Measurements from ENCODE around the gene OXT.
"Not testable (repeated sequence)": the region's sequence is repeated elsewhere in the genome, so short reads cannot be mapped to it uniquely, and the experiment has no call there.

OXT gene

DNA sequence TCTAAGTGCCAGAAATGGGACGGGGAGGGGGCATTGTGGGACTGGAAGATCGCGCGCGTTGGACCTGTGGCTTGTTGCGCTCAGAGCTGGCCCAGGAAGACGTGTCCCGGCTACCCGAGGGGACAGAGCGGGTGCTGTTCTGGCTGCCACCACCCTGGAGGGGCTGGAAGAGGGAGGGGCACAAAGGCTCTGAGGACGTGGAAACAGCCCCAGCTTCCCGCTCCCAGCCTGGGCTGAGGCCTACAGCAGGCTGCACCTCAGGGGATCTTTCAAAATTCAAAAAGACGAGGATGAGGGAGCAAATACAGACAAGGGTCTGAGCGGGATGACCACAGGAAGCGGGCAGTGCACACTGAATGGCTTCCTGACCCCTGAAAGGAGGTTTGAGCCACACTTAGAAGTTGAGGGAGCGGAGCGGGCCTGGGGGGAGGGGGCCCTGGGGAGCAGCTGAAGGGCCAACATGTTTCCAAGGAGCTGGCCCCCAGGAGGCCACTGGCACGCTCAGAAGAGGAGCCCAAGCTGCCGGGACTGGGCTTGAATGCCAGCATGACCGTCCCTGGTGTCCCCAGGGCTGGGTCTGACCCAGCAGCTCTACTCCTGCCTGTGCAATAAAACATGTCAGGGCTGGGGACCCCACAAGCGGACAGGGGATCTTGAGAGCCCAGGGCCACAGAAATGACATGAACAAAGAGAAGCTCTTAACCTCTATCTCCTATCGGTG is 1.3 kb downstream of the OXT start:
- no peak overlapping the region for H3K4ac ChIP-seq (ENCODE audit: low read length)
- peaks cover 10 to 25% (median 10%) of the 10 kb centered on the region in 3 experiments for H3K27me3 ChIP-seq (ENCODE audit: control insufficient read depth in 3 of 3, insufficient read depth in 3 of 3, low read depth in 1 of 3, low read length in 3 of 3)
- peak overlapping the region; percentile 86 for H3K18ac ChIP-seq (ENCODE audit: low read length)
- no peak overlapping the region for H3K4me3 ChIP-seq (ENCODE audit: low read length in 2 of 2)
- no peak overlapping the region for H2BK5ac ChIP-seq (ENCODE audit: low read length)
- H3K4me1 ChIP-seq (ENCODE audit: control insufficient read depth in 2 of 2, insufficient read depth in 1 of 2, low read depth in 1 of 2, low read length in 2 of 2): peaks cover 0 to 12% of the 10 kb centered on the region in 2 donors
- H2BK120ac ChIP-seq (ENCODE audit: low read depth, low read length): no peak overlapping the region
- no peak overlapping the region for H4K91ac ChIP-seq (ENCODE audit: low read depth, low read length, poor library complexity)
- no peak overlapping the region for H2AK5ac ChIP-seq (ENCODE audit: low read depth, low read length)
- peak overlapping the region; percentile 87 for H2AFZ ChIP-seq (ENCODE audit: low read length)
- H2BK15ac ChIP-seq (ENCODE audit: low read length): no peak overlapping the region
- no peak overlapping the region for H4K8ac ChIP-seq (ENCODE audit: low read depth, low read length)
- H3K79me1 ChIP-seq (ENCODE audit: low read depth, low read length): peaks cover 3% of the 10 kb centered on the region
- no peak overlapping the region for H3K9ac ChIP-seq (ENCODE audit: low read depth, low read length, poor library complexity)
- H3K23ac ChIP-seq (ENCODE audit: low read depth, low read length, poor library complexity): no peak overlapping the region
- no peaks in the 10 kb centered on the region for H3K9me3 ChIP-seq (replicated peaks in 1 of 2; ENCODE audit: control insufficient read depth in 2 of 2, insufficient read depth in 1 of 2, low read depth in 1 of 2, low read length in 2 of 2)
- WGBS, 2 donors (ENCODE audit: extremely low coverage in 2 of 2, insufficient read length in 2 of 2, insufficient replicate concordance in 1 of 2): no CpG with 5 or more reads among the region's 22 CpGs
- H3K14ac ChIP-seq (ENCODE audit: low read length): no peak overlapping the region
- H3K36me3 ChIP-seq (replicated peaks in 1 of 2; ENCODE audit: control insufficient read depth in 2 of 2, insufficient read depth in 2 of 2, low read length in 2 of 2): no peaks in the 10 kb centered on the region
- H3K4me2 ChIP-seq (ENCODE audit: insufficient read depth, low read length, poor library complexity, severe bottlenecking): peak overlapping the region; percentile 64
- H2BK12ac ChIP-seq (ENCODE audit: low read length): no peak overlapping the region
- H3K27ac ChIP-seq (replicated peaks; ENCODE audit: low read length): no peak overlapping the region
- no peak for DNase-seq (ENCODE audit: low spot score)

DNA sequence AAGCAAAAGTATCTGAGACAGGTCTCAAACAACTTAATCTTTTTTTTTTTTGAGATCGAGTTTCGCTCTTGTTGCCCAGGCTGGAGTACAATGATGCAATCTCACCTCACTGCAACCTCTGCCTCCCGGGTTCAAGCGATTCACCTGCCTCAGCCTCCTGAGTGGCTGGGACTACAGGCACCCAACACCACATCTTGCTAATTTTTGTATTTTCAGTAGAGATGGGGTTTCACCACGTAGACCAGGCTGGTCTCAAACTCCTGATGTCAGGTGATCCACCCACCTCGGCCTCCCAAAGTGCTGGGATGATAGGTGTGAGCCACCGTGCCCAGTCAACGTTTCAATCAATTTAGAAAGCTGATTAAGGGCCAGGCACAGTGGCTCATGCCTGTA is 1.8 kb downstream of the OXT start:
- not testable (repeated sequence) for H2BK5ac ChIP-seq (ENCODE audit: low read length)

DNA sequence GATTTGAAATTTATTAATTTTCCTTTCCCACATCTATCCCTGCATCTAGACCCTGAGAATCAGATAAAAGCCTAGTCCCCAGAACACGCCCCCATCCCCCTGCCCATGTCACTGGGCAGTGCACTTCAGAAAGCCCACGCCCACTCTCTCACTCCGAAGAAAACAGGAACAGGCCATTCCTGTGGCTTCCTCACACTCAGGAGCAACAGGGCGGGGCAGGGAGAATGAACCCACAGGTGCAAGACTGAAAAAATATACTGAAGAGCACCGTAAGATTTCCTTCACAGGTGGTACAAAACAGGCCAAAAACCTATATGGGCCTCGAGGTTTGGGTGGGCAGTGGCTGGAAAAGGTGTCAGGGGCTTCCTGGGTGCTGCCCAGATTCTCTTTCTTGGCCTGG is 3.4 kb downstream of the OXT start:
- H3K4me3 ChIP-seq (ENCODE audit: low read length in 2 of 2): no peak overlapping the region
- H3K9me3 ChIP-seq (replicated peaks in 1 of 2; ENCODE audit: control insufficient read depth in 2 of 2, insufficient read depth in 1 of 2, low read depth in 1 of 2, low read length in 2 of 2): no peaks in the 10 kb centered on the region
- no peak for DNase-seq (ENCODE audit: low spot score)
- H2BK15ac ChIP-seq (ENCODE audit: low read length): no peak overlapping the region
- no CpG with 5 or more reads among the region's 6 CpGs for WGBS, 2 donors (ENCODE audit: extremely low coverage in 2 of 2, insufficient read length in 2 of 2, insufficient replicate concordance in 1 of 2)
- H2AK5ac ChIP-seq (ENCODE audit: low read depth, low read length): peak overlapping the region; percentile 7
- H4K91ac ChIP-seq (ENCODE audit: low read depth, low read length, poor library complexity): no peak overlapping the region
- peaks cover 0 to 8% of the 10 kb centered on the region in 2 donors for H3K4me1 ChIP-seq (ENCODE audit: control insufficient read depth in 2 of 2, insufficient read depth in 1 of 2, low read depth in 1 of 2, low read length in 2 of 2)
- no peak overlapping the region for H2BK12ac ChIP-seq (ENCODE audit: low read length)
- H2AFZ ChIP-seq (ENCODE audit: low read length): no peak overlapping the region
- peaks cover 10 to 25% (median 19%) of the 10 kb centered on the region in 3 experiments for H3K27me3 ChIP-seq (ENCODE audit: control insufficient read depth in 3 of 3, insufficient read depth in 3 of 3, low read depth in 1 of 3, low read length in 3 of 3)
- H3K79me1 ChIP-seq (ENCODE audit: low read depth, low read length): peaks cover 3% of the 10 kb centered on the region
- H3K4ac ChIP-seq (ENCODE audit: low read length): no peak overlapping the region
- H2BK120ac ChIP-seq (ENCODE audit: low read depth, low read length): no peak overlapping the region
- H3K14ac ChIP-seq (ENCODE audit: low read length): no peak overlapping the region
- no peak overlapping the region for H3K23ac ChIP-seq (ENCODE audit: low read depth, low read length, poor library complexity)
- no peak overlapping the region for H3K18ac ChIP-seq (ENCODE audit: low read length)
- H2BK5ac ChIP-seq (ENCODE audit: low read length): no peak overlapping the region
- no peak overlapping the region for H3K9ac ChIP-seq (ENCODE audit: low read depth, low read length, poor library complexity)
- H4K8ac ChIP-seq (ENCODE audit: low read depth, low read length): no peak overlapping the region
- H3K4me2 ChIP-seq (ENCODE audit: insufficient read depth, low read length, poor library complexity, severe bottlenecking): no peak overlapping the region
- H3K27ac ChIP-seq (replicated peaks; ENCODE audit: low read length): no peak overlapping the region
- no peaks in the 10 kb centered on the region for H3K36me3 ChIP-seq (replicated peaks in 1 of 2; ENCODE audit: control insufficient read depth in 2 of 2, insufficient read depth in 2 of 2, low read length in 2 of 2)

More for the DNA sequence above, 1.8 kb downstream of the OXT start:
- not testable (repeated sequence) for H3K27ac ChIP-seq (replicated peaks; ENCODE audit: low read length); H3K18ac ChIP-seq (ENCODE audit: low read length); H3K14ac ChIP-seq (ENCODE audit: low read length); H2BK12ac ChIP-seq (ENCODE audit: low read length); H3K4ac ChIP-seq (ENCODE audit: low read length); H2AFZ ChIP-seq (ENCODE audit: low read length); H3K4me3 ChIP-seq (ENCODE audit: low read length in 2 of 2); DNase-seq (ENCODE audit: low spot score); H2AK5ac ChIP-seq (ENCODE audit: low read depth, low read length); H3K23ac ChIP-seq (ENCODE audit: low read depth, low read length, poor library complexity); H4K8ac ChIP-seq (ENCODE audit: low read depth, low read length); H2BK15ac ChIP-seq (ENCODE audit: low read length); H3K9ac ChIP-seq (ENCODE audit: low read depth, low read length, poor library complexity); H2BK120ac ChIP-seq (ENCODE audit: low read depth, low read length); H3K4me2 ChIP-seq (ENCODE audit: insufficient read depth, low read length, poor library complexity, severe bottlenecking); H3K79me1 ChIP-seq (ENCODE audit: low read depth, low read length); H3K36me3 ChIP-seq (replicated peaks in 1 of 2; ENCODE audit: control insufficient read depth in 2 of 2, insufficient read depth in 2 of 2, low read length in 2 of 2); H3K4me1 ChIP-seq (ENCODE audit: control insufficient read depth in 2 of 2, insufficient read depth in 1 of 2, low read depth in 1 of 2, low read length in 2 of 2); H3K9me3 ChIP-seq (replicated peaks in 1 of 2; ENCODE audit: control insufficient read depth in 2 of 2, insufficient read depth in 1 of 2, low read depth in 1 of 2, low read length in 2 of 2); H4K91ac ChIP-seq (ENCODE audit: low read depth, low read length, poor library complexity)
- WGBS, 2 donors (ENCODE audit: extremely low coverage in 2 of 2, insufficient read length in 2 of 2, insufficient replicate concordance in 1 of 2): no CpG with 5 or more reads among the region's 8 CpGs
- H3K27me3 ChIP-seq (ENCODE audit: control insufficient read depth in 3 of 3, insufficient read depth in 3 of 3, low read depth in 1 of 3, low read length in 3 of 3): peaks cover 10 to 25% (median 14%) of the 10 kb centered on the region in 3 experiments

DNA sequence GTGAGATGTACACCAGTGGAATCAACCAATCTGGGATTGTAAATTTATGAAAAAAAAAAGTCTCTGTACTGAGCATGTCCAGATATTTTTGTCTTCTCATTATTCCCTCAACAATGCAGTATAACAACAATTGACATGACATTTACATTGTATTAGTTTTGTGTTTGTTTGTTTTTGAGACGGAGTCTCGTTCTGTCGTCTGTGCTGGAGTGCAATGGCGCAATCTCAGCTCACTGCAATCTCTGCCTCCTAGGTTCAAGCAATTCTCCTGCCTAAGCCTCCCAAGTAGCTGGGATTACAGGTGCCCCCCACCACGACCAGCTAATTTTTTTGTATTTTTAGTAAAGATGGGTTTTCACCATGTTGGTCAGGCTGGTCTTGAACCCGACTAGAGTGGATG is 3.9 kb downstream of the OXT start:
- peaks cover 10 to 25% (median 24%) of the 10 kb centered on the region in 3 experiments for H3K27me3 ChIP-seq (ENCODE audit: control insufficient read depth in 3 of 3, insufficient read depth in 3 of 3, low read depth in 1 of 3, low read length in 3 of 3)
- H4K8ac ChIP-seq (ENCODE audit: low read depth, low read length); H2BK120ac ChIP-seq (ENCODE audit: low read depth, low read length); H3K79me1 ChIP-seq (ENCODE audit: low read depth, low read length); H3K18ac ChIP-seq (ENCODE audit: low read length); H3K36me3 ChIP-seq (replicated peaks in 1 of 2; ENCODE audit: control insufficient read depth in 2 of 2, insufficient read depth in 2 of 2, low read length in 2 of 2); DNase-seq (ENCODE audit: low spot score); H2BK12ac ChIP-seq (ENCODE audit: low read length); H3K23ac ChIP-seq (ENCODE audit: low read depth, low read length, poor library complexity); H4K91ac ChIP-seq (ENCODE audit: low read depth, low read length, poor library complexity); H3K27ac ChIP-seq (replicated peaks; ENCODE audit: low read length); H2BK15ac ChIP-seq (ENCODE audit: low read length); H3K9ac ChIP-seq (ENCODE audit: low read depth, low read length, poor library complexity); H3K4me3 ChIP-seq (ENCODE audit: low read length in 2 of 2); H3K4me2 ChIP-seq (ENCODE audit: insufficient read depth, low read length, poor library complexity, severe bottlenecking); H3K9me3 ChIP-seq (replicated peaks in 1 of 2; ENCODE audit: control insufficient read depth in 2 of 2, insufficient read depth in 1 of 2, low read depth in 1 of 2, low read length in 2 of 2); H3K14ac ChIP-seq (ENCODE audit: low read length); H3K4me1 ChIP-seq (ENCODE audit: control insufficient read depth in 2 of 2, insufficient read depth in 1 of 2, low read depth in 1 of 2, low read length in 2 of 2); H2BK5ac ChIP-seq (ENCODE audit: low read length); H2AFZ ChIP-seq (ENCODE audit: low read length); H2AK5ac ChIP-seq (ENCODE audit: low read depth, low read length); H3K4ac ChIP-seq (ENCODE audit: low read length): not testable (repeated sequence)
- no CpG with 5 or more reads among the region's 6 CpGs for WGBS, 2 donors (ENCODE audit: extremely low coverage in 2 of 2, insufficient read length in 2 of 2, insufficient replicate concordance in 1 of 2)

Data from neuronal stem cell (in vitro differentiated cells).